Measurements from ENCODE around the gene NFKBIL1. TPM values are rescaled to one million over a fixed set of nuclear protein-coding genes. Genes with fewer than 3 reads are reported as not detected.
A peak's percentile ranks its signal among the peaks of the same experiment; 100 is the strongest.

NFKBIL1 gene
- total and polyA plus RNA-seq, 9 of the 15 experiments (the other 6 are each of a cell fraction or from before 2014, with no cell fraction given): 0.49 to 33.1 (median 7.6) TPM

GRCh38 chr6:31558631-31559500 is 11.5 kb downstream of the NFKBIL1 start (continued):
- TF ChIP-seq PURB (CRISPR knock-in tag; IDR thresholded peaks at IDR 0.05; ENCODE audit: low read depth): no peak
- TF ChIP-seq ID3 (CRISPR knock-in tag; IDR thresholded peaks at IDR 0.05): no peak
- TF ChIP-seq ID3 (tag; IDR thresholded peaks at IDR 0.05): no peak
- no peak for TF ChIP-seq TCF7L2 (IDR thresholded peaks at IDR 0.05; ENCODE audit: low read depth, low read length)
- no peak for TF ChIP-seq MYBL2 (IDR thresholded peaks at IDR 0.05; ENCODE audit: low read depth)
- TF ChIP-seq MYBL2 (CRISPR knock-in tag; IDR thresholded peaks at IDR 0.05; ENCODE audit: borderline replicate concordance): no peak
- TF ChIP-seq ZNF184 (CRISPR knock-in tag; IDR thresholded peaks at IDR 0.05): no peak
- no peak for TF ChIP-seq KDM5B (IDR thresholded peaks at IDR 0.05; ENCODE audit: insufficient replicate concordance, low read depth, low read length)
- TF ChIP-seq MTA2 (IDR thresholded peaks at IDR 0.05; ENCODE audit: low read depth): no peak
- TF ChIP-seq ZKSCAN1 (IDR thresholded peaks at IDR 0.05; ENCODE audit: low read depth, low read length): no peak
- TF ChIP-seq ZNF263 (CRISPR knock-in tag; IDR thresholded peaks at IDR 0.05; ENCODE audit: borderline replicate concordance): peak; percentile 72; the same call in 1 of the 2 replicates
- TF ChIP-seq SPI1 (IDR thresholded peaks at IDR 0.05; ENCODE audit: borderline replicate concordance, low read depth, low read length): 0 out of 2 replicates have a peak, but pooled peaks have one; percentile 16
- TF ChIP-seq HNRNPK (IDR thresholded peaks at IDR 0.05; ENCODE audit: low read depth, low read length, poor library complexity, severe bottlenecking): no peak
- no peak for TF ChIP-seq CBX1 (IDR thresholded peaks at IDR 0.05; ENCODE audit: low read depth)
- TF ChIP-seq EGR1 (conservative IDR thresholded peaks at IDR 0.05): peak; percentile 37; the same call in 1 of the 2 replicates
- TF ChIP-seq ZBTB26 (CRISPR knock-in tag; IDR thresholded peaks at IDR 0.05): no peak
- TF ChIP-seq E4F1 (CRISPR knock-in tag; IDR thresholded peaks at IDR 0.05; ENCODE audit: borderline replicate concordance): no peak
- no peak for TF ChIP-seq FOXM1 (IDR thresholded peaks at IDR 0.05; ENCODE audit: low read depth)
- TF ChIP-seq FOXM1 (CRISPR knock-in tag; IDR thresholded peaks at IDR 0.05; ENCODE audit: low read depth): no peak
- TF ChIP-seq, protein P1, sequence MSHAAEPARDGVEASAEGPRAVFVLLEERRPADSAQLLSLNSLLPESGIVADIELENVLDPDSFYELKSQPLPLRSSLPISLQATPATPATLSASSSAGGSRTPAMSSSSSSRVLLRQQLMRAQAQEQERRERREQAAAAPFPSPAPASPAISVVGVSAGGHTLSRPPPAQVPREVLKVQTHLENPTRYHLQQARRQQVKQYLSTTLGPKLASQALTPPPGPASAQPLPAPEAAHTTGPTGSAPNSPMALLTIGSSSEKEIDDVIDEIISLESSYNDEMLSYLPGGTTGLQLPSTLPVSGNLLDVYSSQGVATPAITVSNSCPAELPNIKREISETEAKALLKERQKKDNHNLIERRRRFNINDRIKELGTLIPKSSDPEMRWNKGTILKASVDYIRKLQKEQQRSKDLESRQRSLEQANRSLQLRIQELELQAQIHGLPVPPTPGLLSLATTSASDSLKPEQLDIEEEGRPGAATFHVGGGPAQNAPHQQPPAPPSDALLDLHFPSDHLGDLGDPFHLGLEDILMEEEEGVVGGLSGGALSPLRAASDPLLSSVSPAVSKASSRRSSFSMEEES (CRISPR knock-in tag; IDR thresholded peaks at IDR 0.05): no peak
